ENCODE data around the gene RBCK1.

Gene RBCK1

GRCh38 chr20:400128-400453 lies 8.0 kb upstream of the RBCK1 start:
- no peak for DNase-seq (ENCODE audit: extremely low spot score)
- ChIA-PET CTCF (interaction anchor here (1.2 to 2.0 kb wide), 2 partner anchors 18 to 245 kb away, joined by 3 to 6 read pairs; no protein-coding TSS in a partner anchor), POLR2A (no interaction called here)
- no peak for TF ChIP-seq CTCF (IDR thresholded peaks at IDR 0.05; ENCODE audit: control extremely low read depth, extremely low read depth, low read depth, missing control alignments)

DNA sequence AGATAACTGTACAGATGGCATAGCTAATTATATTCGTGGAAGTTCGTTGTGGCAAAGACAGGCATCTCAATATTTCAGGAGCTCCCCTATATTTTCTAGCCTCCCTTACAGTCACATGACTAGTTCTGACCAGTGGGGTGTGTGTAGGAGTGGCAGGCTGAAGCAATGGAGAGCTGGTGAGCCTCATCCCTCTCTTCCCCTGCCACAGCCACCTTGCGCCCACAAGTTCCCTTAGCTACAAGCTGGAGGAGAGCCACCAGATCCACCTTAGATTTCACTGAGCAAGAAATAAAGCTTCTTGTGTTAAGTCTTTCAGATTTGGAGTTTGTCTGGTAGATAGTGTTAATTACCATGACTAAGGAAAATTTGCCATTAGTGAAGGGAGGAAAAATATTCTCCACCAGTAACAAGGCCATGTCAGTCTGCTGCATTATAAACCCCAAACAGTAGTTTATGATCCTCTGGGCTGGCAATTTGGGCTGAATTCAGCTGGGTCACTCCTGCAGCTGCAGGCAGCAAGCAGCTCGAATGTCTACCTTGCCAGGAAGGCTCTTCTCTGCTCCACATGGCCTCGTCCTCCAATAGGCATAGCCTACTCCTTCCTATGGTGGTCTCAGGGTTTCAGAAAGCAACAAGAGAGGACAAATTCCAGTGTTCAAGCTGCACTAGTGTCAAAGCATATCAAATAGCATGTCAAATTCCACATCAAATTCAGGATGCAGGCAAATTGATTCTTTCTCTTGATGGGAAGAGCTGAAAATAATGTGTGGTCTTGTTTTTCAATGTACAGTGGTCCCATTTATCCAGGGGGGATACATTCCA lies 7.4 kb upstream of the RBCK1 start:
- ChIA-PET POLR2A (no interaction called here), CTCF (interaction anchor here (1.2 to 2.0 kb wide), 2 partner anchors 18 to 245 kb away, joined by 3 to 6 read pairs; no protein-coding TSS in a partner anchor)
- no peak for DNase-seq (ENCODE audit: extremely low spot score)
- TF ChIP-seq CTCF (IDR thresholded peaks at IDR 0.05; ENCODE audit: control extremely low read depth, extremely low read depth, low read depth, missing control alignments): no peak

DNA sequence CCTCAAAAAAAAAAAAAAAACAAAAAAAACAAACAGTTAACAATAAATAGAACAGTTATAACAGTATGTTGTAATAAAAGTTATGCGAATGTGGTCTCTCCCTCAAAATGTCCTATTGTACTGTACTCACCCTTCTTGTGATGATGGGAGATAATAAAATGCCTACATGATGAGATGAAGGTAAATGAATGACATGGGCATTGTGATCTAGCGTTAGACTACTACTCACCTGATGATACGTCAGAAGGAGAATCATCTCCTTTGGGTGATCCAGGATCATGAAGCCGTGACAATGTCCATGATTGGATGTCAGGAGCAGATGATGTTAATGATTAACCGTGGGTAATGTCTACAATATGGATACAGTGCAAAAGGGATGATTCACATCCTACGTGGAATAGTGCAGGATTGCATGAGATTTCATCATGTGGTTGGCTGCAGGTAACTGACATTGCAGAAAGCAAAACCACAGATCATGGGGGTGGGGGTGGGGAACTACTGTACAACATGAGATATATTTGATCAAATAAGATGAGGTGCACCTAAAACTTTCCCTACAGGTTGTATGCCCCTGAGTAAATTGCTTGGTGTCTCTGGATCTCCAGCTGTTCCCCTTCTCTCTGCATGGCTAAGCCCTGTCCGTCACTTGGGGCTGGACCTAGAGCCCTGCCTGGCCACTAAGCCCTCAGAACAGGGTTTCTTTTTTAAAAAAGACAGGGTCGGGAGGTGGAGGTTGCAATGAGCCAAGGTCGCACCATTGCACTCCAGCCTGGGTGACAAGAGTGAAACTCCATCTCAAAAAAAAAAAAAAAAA lies 6.2 kb upstream of the RBCK1 start:
- DNase-seq (ENCODE audit: extremely low spot score): no peak
- TF ChIP-seq CTCF (IDR thresholded peaks at IDR 0.05; ENCODE audit: control extremely low read depth, extremely low read depth, low read depth, missing control alignments): no peak
- ChIA-PET CTCF (interaction anchor here (2.0 to 2.3 kb wide), 3 partner anchors 11 to 243 kb away, joined by 6 to 9 read pairs (median 7); no protein-coding TSS in a partner anchor), POLR2A (no interaction called here)

DNA sequence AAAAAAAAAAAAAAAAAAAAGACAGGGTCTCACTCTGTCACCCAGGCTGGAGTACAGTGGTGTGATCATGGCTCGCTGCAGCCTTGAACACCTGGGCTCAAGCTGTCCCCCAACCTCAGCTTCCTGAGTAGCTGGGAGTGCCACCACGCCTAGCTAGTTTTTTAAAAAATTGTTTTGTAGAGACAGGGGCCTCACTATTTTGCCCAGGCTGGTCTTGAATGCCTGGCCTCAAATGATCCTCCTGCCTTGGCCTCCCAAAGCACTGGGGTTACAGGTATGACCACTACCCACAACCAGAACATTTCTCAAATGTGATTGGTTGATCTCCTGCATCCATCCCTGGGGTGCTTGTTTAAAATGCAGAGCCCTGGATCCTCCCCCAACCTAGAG lies 5.6 kb upstream of the RBCK1 start:
- no peak for TF ChIP-seq CTCF (IDR thresholded peaks at IDR 0.05; ENCODE audit: control extremely low read depth, extremely low read depth, low read depth, missing control alignments)
- no peak for DNase-seq (ENCODE audit: extremely low spot score)
- ChIA-PET CTCF (interaction anchor here (2.2 to 2.3 kb wide), 2 partner anchors 11 to 48 kb away, joined by 7 to 9 read pairs; no protein-coding TSS in a partner anchor), POLR2A (no interaction called here)

GRCh38 chr20:402898-403581 lies 5.1 kb upstream of the RBCK1 start:
- ChIA-PET CTCF (interaction anchor here (1.0 to 2.3 kb wide), 4 partner anchors 10 to 142 kb away, joined by 3 to 9 read pairs (median 6); no protein-coding TSS in a partner anchor), POLR2A (no interaction called here)
- no peak for TF ChIP-seq CTCF (IDR thresholded peaks at IDR 0.05; ENCODE audit: control extremely low read depth, extremely low read depth, low read depth, missing control alignments)
- DNase-seq (ENCODE audit: extremely low spot score): no peak

DNA sequence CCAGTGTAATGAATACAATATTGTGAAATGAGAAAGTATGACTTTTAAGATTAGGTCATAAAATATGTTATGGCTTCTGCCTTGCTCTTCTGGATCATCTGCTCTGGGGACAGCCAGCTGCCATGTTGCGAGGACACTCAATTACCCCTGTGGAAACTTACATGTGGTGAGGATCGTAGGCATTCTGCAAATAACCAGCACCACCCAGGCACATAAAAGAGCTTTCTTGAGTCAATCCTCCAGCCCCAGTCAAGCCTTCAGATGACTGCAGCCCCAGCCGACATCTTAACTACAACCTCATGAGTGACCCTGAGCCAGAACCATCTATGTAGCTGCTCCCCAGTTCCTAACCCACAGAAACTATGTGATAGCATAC lies 4.5 kb upstream of the RBCK1 start:
- ChIA-PET CTCF (interaction anchor here (1.0 to 2.3 kb wide), 4 partner anchors 10 to 141 kb away, joined by 3 to 9 read pairs (median 6); no protein-coding TSS in a partner anchor), POLR2A (no interaction called here)
- DNase-seq (ENCODE audit: extremely low spot score): no peak
- no peak for TF ChIP-seq CTCF (IDR thresholded peaks at IDR 0.05; ENCODE audit: control extremely low read depth, extremely low read depth, low read depth, missing control alignments)

All from GM10248 (cell line).